Naive thymus-derived CD4-positive, alpha-beta T cell (primary cell): ENCODE measurements around the gene WASF3. TPM values are rescaled to one million over a fixed set of nuclear protein-coding genes. Genes with fewer than 3 reads are reported as not detected.

Experiments
- ATAC-seq: fragments of 150-1000 bp; cut with Tn5 transposase; 2 replicates; pipeline ENCODE4 v1.10.0; 2021; ENCODE audit warnings: mild to moderate bottlenecking, moderate library complexity
- CTCF ChIA-PET: fragments of 350-600 bp; sonication (Branson Sonifier 250); formaldehyde crosslinking; loops from one replicate; lab custom pipeline; 2021; ENCODE audit warnings: antibody characterized with exemption; lab: Charles Lee
- POLR2A ChIA-PET: fragments of 350-600 bp; sonication (Branson Sonifier 250); formaldehyde crosslinking; loops from one replicate; lab custom pipeline; 2021; ENCODE audit warnings: antibody characterized with exemption, inconsistent platforms; lab: Charles Lee
- DNase-seq, 9 donors: peaks; one replicate each; pipeline versions ENCODE4 v3.0.0 to v3.0.0-alpha.2; 2020 to 2022; ENCODE audit warnings: mixed read lengths in 1 of 9
- H3K27ac ChIP-seq: one replicate; pipeline ENCODE4 v1.7.0; 2013; ENCODE audit warnings: mild to moderate bottlenecking, low read depth, low read length, moderate library complexity
- H3K27me3 ChIP-seq, 2 donors: one replicate each; pipeline ENCODE4 v1.7.0; 2013; ENCODE audit warnings: low read length in 2 of 2, mild to moderate bottlenecking in 2 of 2, moderate library complexity in 2 of 2; ENCODE audit not compliant: control insufficient read depth in 2 of 2, insufficient read depth in 2 of 2
- H3K36me3 ChIP-seq, 3 experiments: 1 replicate in 2 of 3; 2 replicates in 1 of 3; pipeline ENCODE4 v1.7.0; 2013; ENCODE audit warnings: low read length in 3 of 3, mild to moderate bottlenecking in 3 of 3, moderate library complexity in 1 of 3; ENCODE audit not compliant: insufficient read depth in 3 of 3, control insufficient read depth in 2 of 3
- H3K4me1 ChIP-seq, 2 donors: one replicate each; pipeline ENCODE4 v1.7.0; 2013; ENCODE audit warnings: low read length in 2 of 2, mild to moderate bottlenecking in 2 of 2, moderate library complexity in 1 of 2; ENCODE audit not compliant: control insufficient read depth in 2 of 2, insufficient read depth in 2 of 2
- H3K4me3 ChIP-seq: 2 replicates; pipeline ENCODE4 v1.7.0; 2013; ENCODE audit warnings: mild to moderate bottlenecking, low read length
- H3K9me3 ChIP-seq, 3 experiments: 1 replicate in 2 of 3; 2 replicates in 1 of 3; pipeline ENCODE4 v1.7.0; 2013; ENCODE audit warnings: low read length in 3 of 3; ENCODE audit not compliant: control insufficient read depth in 2 of 3
- H3K27ac Mint-ChIP-seq, 9 donors: one replicate each; pipeline ENCODE4 v1.8.0; 2020 to 2022; ENCODE audit warnings: mixed read lengths in 9 of 9, mild to moderate bottlenecking in 8 of 9, moderate library complexity in 5 of 9, inconsistent platforms in 2 of 9
- H3K27me3 Mint-ChIP-seq, 5 donors: one replicate each; pipeline ENCODE4 v1.8.0; 2021 to 2022; ENCODE audit warnings: mixed read lengths in 5 of 5, mild to moderate bottlenecking in 1 of 5
- H3K36me3 Mint-ChIP-seq, 5 donors: one replicate each; pipeline ENCODE4 v1.8.0; 2020 to 2022; ENCODE audit warnings: mixed read lengths in 5 of 5, mild to moderate bottlenecking in 3 of 5, inconsistent platforms in 1 of 5
- H3K4me1 Mint-ChIP-seq, 7 donors: one replicate each; pipeline ENCODE4 v1.8.0; 2020 to 2022; ENCODE audit warnings: mixed read lengths in 7 of 7, mild to moderate bottlenecking in 3 of 7, inconsistent platforms in 1 of 7
- H3K4me3 Mint-ChIP-seq, 10 donors: one replicate each; pipeline ENCODE4 v1.8.0; 2020 to 2022; ENCODE audit warnings: mild to moderate bottlenecking in 10 of 10, mixed read lengths in 10 of 10, moderate library complexity in 6 of 10, inconsistent platforms in 2 of 10
- H3K9me3 Mint-ChIP-seq, 11 donors: one replicate each; pipeline ENCODE4 v1.8.0; 2020 to 2022; ENCODE audit warnings: mixed read lengths in 11 of 11, mild to moderate bottlenecking in 4 of 11, inconsistent platforms in 1 of 11, moderate library complexity in 1 of 11
- intact Hi-C, 2 donors: fragments of 100-400 bp; cut with micrococcal nuclease; formaldehyde crosslinking; loops; one replicate each; pipeline ENCODE4 v1.15.1; 2023
- polyA plus RNA-seq, 2 donors: library from polyadenylated mRNA; unstranded; fragments of 300-500 nt; fragmentation: Illumina TruSeq; gene quantifications; one replicate each; pipeline ENCODE4 v1.2.3, GENCODE V29; 2021
- total RNA-seq, 6 experiments: library from RNA in 5 of 6; stranded (reverse) in 5 of 6; gene quantifications; 1 replicate in 5 of 6; 2 replicates in 1 of 6; pipeline ENCODE4 v1.2.3 and lab custom pipeline; 2021 to 2026

WASF3 gene
- total and polyA plus RNA-seq, 7 experiments from 2014 or later = 0.08 to 0.20 TPM; not detected in 5

- Histone ChIP-seq H3K36me3 (no peaks in the 10 kb centered on the region), H3K4me1 (no peaks in the 10 kb centered on the region), H3K9me3 (no peaks in the 10 kb centered on the region), H3K27ac (no peak overlapping the region), H3K27me3 (no peaks in the 10 kb centered on the region), H3K4me3 (no peak overlapping the region)
- H3K27ac Mint-ChIP-seq = no peak overlapping the region
- H3K36me3 Mint-ChIP-seq = no peaks in the 10 kb centered on the region
- ChIA-PET POLR2A (no interaction called here), CTCF (interaction anchor here (0.6 kb wide), 1 partner anchor 39 kb away, joined by 6 read pairs; no protein-coding TSS in a partner anchor)
- no peak overlapping the region for H3K4me3 Mint-ChIP-seq
- peaks cover 0 to 2% (median 0%) of the 10 kb centered on the region in 11 donors for H3K9me3 Mint-ChIP-seq
- no peaks in the 10 kb centered on the region for H3K4me1 Mint-ChIP-seq
- intact Hi-C loops = no loop called here
- no peak for ATAC-seq
- peaks cover 8 to 34% (median 15%) of the 10 kb centered on the region in 5 donors for H3K27me3 Mint-ChIP-seq
- no peak for DNase-seq
Measured at GRCh38 chr13:26518451-26518959, 39.0 kb upstream of the WASF3 start.

- Histone ChIP-seq H3K27ac (no peak overlapping the region), H3K27me3 (no peaks in the 10 kb centered on the region), H3K9me3 (no peaks in the 10 kb centered on the region), H3K4me1 (no peaks in the 10 kb centered on the region), H3K36me3 (no peaks in the 10 kb centered on the region), H3K4me3 (no peak overlapping the region)
- Mint-ChIP-seq H3K4me3 (no peak overlapping the region), H3K27me3 (peaks cover 7 to 19% (median 18%) of the 10 kb centered on the region in 5 donors), H3K36me3 (no peaks in the 10 kb centered on the region), H3K9me3 (peaks cover 0 to 2% (median 0%) of the 10 kb centered on the region in 11 donors), H3K27ac (no peak overlapping the region), H3K4me1 (no peaks in the 10 kb centered on the region)
- ChIA-PET CTCF (no interaction called here), POLR2A (no interaction called here)
- no peak for DNase-seq
- ATAC-seq = no peak
- intact Hi-C loops = no loop called here
Measured at GRCh38 chr13:26522571-26522970, 34.9 kb upstream of the WASF3 start.

- no peak overlapping the region for H3K4me3 ChIP-seq
- DNase-seq = no peak
- no peak overlapping the region for H3K27ac ChIP-seq
- Mint-ChIP-seq H3K4me3 (no peak overlapping the region), H3K27ac (no peak overlapping the region), H3K36me3 (no peaks in the 10 kb centered on the region), H3K4me1 (no peaks in the 10 kb centered on the region), H3K9me3 (peaks cover 0 to 2% (median 0%) of the 10 kb centered on the region in 11 donors), H3K27me3 (peaks cover 7 to 19% (median 18%) of the 10 kb centered on the region in 5 donors)
- H3K27me3 ChIP-seq = no peaks in the 10 kb centered on the region
- no peaks in the 10 kb centered on the region for H3K36me3 ChIP-seq
- CTCF ChIA-PET = no interaction called here
- no peak for ATAC-seq
- H3K4me1 ChIP-seq = no peaks in the 10 kb centered on the region
- intact Hi-C loops = no loop called here
- POLR2A ChIA-PET = no interaction called here
- H3K9me3 ChIP-seq = no peaks in the 10 kb centered on the region
Measured at GRCh38 chr13:26523007-26523406, 34.5 kb upstream of the WASF3 start.

- intact Hi-C loops = no loop called here
- no peak for ATAC-seq
- Histone ChIP-seq H3K27me3 (no peaks in the 10 kb centered on the region), H3K9me3 (no peaks in the 10 kb centered on the region), H3K27ac (no peak overlapping the region), H3K4me3 (no peak overlapping the region), H3K36me3 (no peaks in the 10 kb centered on the region), H3K4me1 (no peaks in the 10 kb centered on the region)
- POLR2A ChIA-PET = no interaction called here
- no peak for DNase-seq
- Mint-ChIP-seq H3K4me1 (no peaks in the 10 kb centered on the region), H3K9me3 (peaks cover 0 to 10% (median 0%) of the 10 kb centered on the region in 11 donors), H3K4me3 (no peak overlapping the region), H3K27ac (no peak overlapping the region), H3K36me3 (no peaks in the 10 kb centered on the region), H3K27me3 (peaks cover 0 to 27% (median 12%) of the 10 kb centered on the region in 5 donors)
- CTCF ChIA-PET = no interaction called here
Measured at GRCh38 chr13:26525528-26525927, 32.0 kb upstream of the WASF3 start.

- ChIA-PET CTCF (no interaction called here), POLR2A (no interaction called here)
- Mint-ChIP-seq H3K36me3 (no peaks in the 10 kb centered on the region), H3K27me3 (peaks cover 0 to 34% (median 18%) of the 10 kb centered on the region in 5 donors), H3K27ac (no peak overlapping the region), H3K4me1 (no peaks in the 10 kb centered on the region), H3K9me3 (peaks cover 0 to 11% (median 0%) of the 10 kb centered on the region in 11 donors), H3K4me3 (no peak overlapping the region)
- H3K4me3 ChIP-seq = no peak overlapping the region
- H3K36me3 ChIP-seq = no peaks in the 10 kb centered on the region
- ATAC-seq (no peak), DNase-seq (no peak)
- H3K4me1 ChIP-seq = no peaks in the 10 kb centered on the region
- intact Hi-C loops = no loop called here
- H3K27me3 ChIP-seq = no peaks in the 10 kb centered on the region
- no peak overlapping the region for H3K27ac ChIP-seq
- H3K9me3 ChIP-seq = no peaks in the 10 kb centered on the region
Measured at GRCh38 chr13:26526702-26527216, 30.7 kb upstream of the WASF3 start.

GRCh38 chr13:26528527-26528926 is 29.0 kb upstream of the WASF3 start:
- ATAC-seq (no peak), DNase-seq (no peak)
- H3K36me3 ChIP-seq = no peaks in the 10 kb centered on the region
- no peak overlapping the region for H3K27ac ChIP-seq
- H3K27me3 ChIP-seq = no peaks in the 10 kb centered on the region
- H3K4me3 ChIP-seq = no peak overlapping the region
- ChIA-PET POLR2A (no interaction called here), CTCF (no interaction called here)
- Mint-ChIP-seq H3K27ac (no peak overlapping the region), H3K27me3 (peaks cover 0 to 33% (median 27%) of the 10 kb centered on the region in 5 donors), H3K9me3 (peaks cover 0 to 17% (median 0%) of the 10 kb centered on the region in 11 donors), H3K4me1 (no peaks in the 10 kb centered on the region), H3K4me3 (no peak overlapping the region), H3K36me3 (no peaks in the 10 kb centered on the region)
- H3K4me1 ChIP-seq = no peaks in the 10 kb centered on the region
- H3K9me3 ChIP-seq = no peaks in the 10 kb centered on the region
- intact Hi-C loops = no loop called here

GRCh38 chr13:26529441-26529840 is 28.0 kb upstream of the WASF3 start:
- POLR2A ChIA-PET = no interaction called here
- H3K36me3 ChIP-seq = no peaks in the 10 kb centered on the region
- Mint-ChIP-seq H3K9me3 (peaks cover 0 to 17% (median 0%) of the 10 kb centered on the region in 11 donors), H3K4me3 (no peak overlapping the region), H3K27ac (no peak overlapping the region), H3K27me3 (peaks cover 0 to 35% (median 27%) of the 10 kb centered on the region in 5 donors), H3K4me1 (no peaks in the 10 kb centered on the region), H3K36me3 (no peaks in the 10 kb centered on the region)
- H3K27me3 ChIP-seq = no peaks in the 10 kb centered on the region
- intact Hi-C loops = no loop called here
- no peaks in the 10 kb centered on the region for H3K9me3 ChIP-seq
- CTCF ChIA-PET = interaction anchor here (0.7 kb wide), 1 partner anchor 12 kb away, joined by 3 read pairs; no protein-coding TSS in a partner anchor
- DNase-seq (peak in 1 of 9 donors; percentile 13), ATAC-seq (no peak)
- H3K4me3 ChIP-seq = no peak overlapping the region
- H3K4me1 ChIP-seq = no peaks in the 10 kb centered on the region
- H3K27ac ChIP-seq = no peak overlapping the region
